Measurements from ENCODE around the gene PAX7.
A peak's percentile ranks its signal among the peaks of the same experiment; 100 is the strongest.

Gene PAX7

DNA sequence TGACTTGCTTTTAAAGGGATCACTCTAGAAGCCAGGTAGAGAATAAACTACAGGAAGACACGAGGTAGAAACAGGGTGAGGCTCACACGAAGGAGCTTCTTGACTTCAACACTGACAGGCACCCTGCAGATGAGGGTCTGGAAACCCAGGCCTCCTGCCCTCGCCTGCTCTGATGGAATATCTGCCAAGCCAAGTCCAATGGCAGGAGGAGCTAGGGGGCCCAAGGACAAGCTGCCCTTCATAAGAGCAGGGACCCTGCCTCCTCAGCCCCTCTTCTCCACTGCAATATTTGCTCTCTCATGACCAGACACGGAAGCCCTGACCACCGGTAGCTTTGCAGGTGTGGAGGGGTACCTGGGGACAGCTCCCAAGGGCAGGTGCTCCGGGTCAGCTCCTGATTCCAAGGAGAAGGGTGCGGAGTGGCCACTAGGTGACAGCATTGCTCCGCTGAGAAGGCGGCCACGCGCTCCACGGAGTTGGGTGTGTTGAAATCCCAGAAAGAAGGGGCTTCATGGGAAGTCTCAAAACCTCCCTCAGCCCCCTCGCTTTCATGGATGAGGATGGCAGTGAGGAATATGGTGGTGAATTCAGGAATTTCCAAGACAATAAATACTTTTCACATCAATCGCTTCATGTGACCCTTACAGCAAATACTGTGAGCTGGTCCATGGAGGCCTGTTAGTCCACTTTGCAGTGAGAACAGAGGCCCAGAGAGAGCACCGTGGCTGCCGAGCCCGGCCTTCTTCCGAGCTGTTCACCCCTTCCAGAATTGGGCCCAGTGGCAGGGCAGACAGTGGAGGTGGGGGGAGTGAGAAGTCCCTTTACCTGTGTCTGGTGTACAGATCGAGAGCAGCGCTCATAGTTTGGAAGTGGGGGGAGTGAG lies 33.2 kb upstream of the PAX7 start:
- H3K4me3 ChIP-seq (ENCODE audit: low read depth, low read length): no peak overlapping the region
- peak; percentile 55 for DNase-seq (ENCODE audit: low read depth)
- TF ChIP-seq, protein P1, sequence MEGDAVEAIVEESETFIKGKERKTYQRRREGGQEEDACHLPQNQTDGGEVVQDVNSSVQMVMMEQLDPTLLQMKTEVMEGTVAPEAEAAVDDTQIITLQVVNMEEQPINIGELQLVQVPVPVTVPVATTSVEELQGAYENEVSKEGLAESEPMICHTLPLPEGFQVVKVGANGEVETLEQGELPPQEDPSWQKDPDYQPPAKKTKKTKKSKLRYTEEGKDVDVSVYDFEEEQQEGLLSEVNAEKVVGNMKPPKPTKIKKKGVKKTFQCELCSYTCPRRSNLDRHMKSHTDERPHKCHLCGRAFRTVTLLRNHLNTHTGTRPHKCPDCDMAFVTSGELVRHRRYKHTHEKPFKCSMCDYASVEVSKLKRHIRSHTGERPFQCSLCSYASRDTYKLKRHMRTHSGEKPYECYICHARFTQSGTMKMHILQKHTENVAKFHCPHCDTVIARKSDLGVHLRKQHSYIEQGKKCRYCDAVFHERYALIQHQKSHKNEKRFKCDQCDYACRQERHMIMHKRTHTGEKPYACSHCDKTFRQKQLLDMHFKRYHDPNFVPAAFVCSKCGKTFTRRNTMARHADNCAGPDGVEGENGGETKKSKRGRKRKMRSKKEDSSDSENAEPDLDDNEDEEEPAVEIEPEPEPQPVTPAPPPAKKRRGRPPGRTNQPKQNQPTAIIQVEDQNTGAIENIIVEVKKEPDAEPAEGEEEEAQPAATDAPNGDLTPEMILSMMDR (conservative IDR thresholded peaks at IDR 0.05; ENCODE audit: low read depth, low read length): peak; percentile 99

DNA sequence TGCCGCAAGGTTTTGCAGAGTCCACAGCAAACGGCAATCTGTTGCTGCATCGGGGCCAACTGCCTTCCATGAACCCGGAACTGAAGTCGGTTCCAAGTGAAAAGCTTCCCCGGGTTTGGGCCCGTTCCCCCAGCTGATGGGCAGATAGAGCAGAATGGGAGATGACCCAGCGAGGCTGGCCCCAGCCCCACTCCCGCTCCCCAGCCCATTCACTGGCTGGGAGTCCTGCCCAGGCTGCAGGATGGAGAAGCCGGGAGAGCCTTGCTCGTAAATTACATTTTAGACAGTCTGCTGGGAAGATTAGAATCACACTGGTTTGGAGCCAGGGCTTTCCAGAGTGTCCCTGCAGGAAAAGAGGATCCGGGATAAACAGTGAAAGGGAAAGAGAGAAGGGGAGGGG lies 31.6 kb upstream of the PAX7 start:
- TF ChIP-seq, protein P1 (conservative IDR thresholded peaks at IDR 0.05; ENCODE audit: low read depth, low read length): no peak
- DNase-seq (ENCODE audit: low read depth): no peak
- no peak overlapping the region for H3K4me3 ChIP-seq (ENCODE audit: low read depth, low read length)

- DNase-seq (ENCODE audit: low read depth): no peak
- TF ChIP-seq, protein P1 (conservative IDR thresholded peaks at IDR 0.05; ENCODE audit: low read depth, low read length): peak; percentile 26
Measured at GRCh38 chr1:18599704-18600103, 30.9 kb upstream of the PAX7 start.

GRCh38 chr1:18602533-18603211 lies 28.0 kb upstream of the PAX7 start:
- no peak overlapping the region for H3K4me3 ChIP-seq (ENCODE audit: low read depth, low read length)
- DNase-seq (ENCODE audit: low read depth): no peak
- TF ChIP-seq, protein P1 (conservative IDR thresholded peaks at IDR 0.05; ENCODE audit: low read depth, low read length): no peak

More at GRCh38 chr1:18599704-18600103, 30.9 kb upstream of the PAX7 start:
- no peak overlapping the region for H3K4me3 ChIP-seq (ENCODE audit: low read depth, low read length)

GRCh38 chr1:18603212-18603852 lies 27.3 kb upstream of the PAX7 start:
- H3K4me3 ChIP-seq (ENCODE audit: low read depth, low read length): no peak overlapping the region
- TF ChIP-seq, protein P1 (conservative IDR thresholded peaks at IDR 0.05; ENCODE audit: low read depth, low read length): no peak
- DNase-seq (ENCODE audit: low read depth): no peak

- no peak overlapping the region for H3K4me3 ChIP-seq (ENCODE audit: low read depth, low read length)
- TF ChIP-seq, protein P1 (conservative IDR thresholded peaks at IDR 0.05; ENCODE audit: low read depth, low read length): no peak
- no peak for DNase-seq (ENCODE audit: low read depth)
Measured at GRCh38 chr1:18606443-18607288, 24.0 kb upstream of the PAX7 start.

Data from choroid plexus epithelial cell (primary cell).